Esophagus muscularis mucosa (tissue), 4 donors: ENCODE measurements around the gene NDUFAF8.

Experiments
- CTCF ChIP-seq, 3 experiments: fragments of 200-600 bp in 2 of 3; fragments of 450-650 bp in 1 of 3; sonication (generic) in 2 of 3; IDR thresholded peaks; one replicate each; pipeline ENCODE4 v1.5.1; 2017 to 2019; ENCODE audit warnings: antibody characterized with exemption in 3 of 3, mild to moderate bottlenecking in 2 of 3, moderate library complexity in 1 of 3
- EP300 ChIP-seq: sonication (generic); formaldehyde crosslinking; IDR thresholded peaks from one replicate; pipeline ENCODE4 v1.6.1; 2017; ENCODE audit warnings: antibody characterized with exemption
- POLR2A ChIP-seq: fragments of 450-650 bp; IDR thresholded peaks from one replicate; pipeline ENCODE4 v1.6.1; 2017; ENCODE audit warnings: antibody characterized with exemption, moderate library complexity, mild to moderate bottlenecking, low read depth
- POLR2AphosphoS5 ChIP-seq, 2 donors: sonication (generic); formaldehyde crosslinking; IDR thresholded peaks; one replicate each; pipeline ENCODE4 v1.6.1; 2017; ENCODE audit warnings: antibody characterized with exemption in 2 of 2

- TF ChIP-seq CTCF (IDR thresholded peaks at IDR 0.05): no peak
- peak; percentile 55 for TF ChIP-seq EP300
- TF ChIP-seq POLR2A: no peak
- peak in 1 of 2 donors; percentile 34 for TF ChIP-seq POLR2AphosphoS5 (IDR thresholded peaks at IDR 0.05)
Observed at GRCh38 chr17:81279278-81280275, 40.5 kb downstream of the NDUFAF8 start.
